SU-DHL-6 (cell line): ENCODE data around the gene FAM163B.

ENCODE experiments used
- H2AFZ ChIP-seq: fragments of 200-600 bp; sonication (generic); 2 replicates; pipeline ENCODE4 v1.6.1; 2014; ENCODE audit warnings: low read depth, mild to moderate bottlenecking, moderate library complexity, mixed read lengths, antibody characterized with exemption, low read length; ENCODE audit not compliant: severe bottlenecking
- H3F3A ChIP-seq: fragments of 200-600 bp; shearing (Covaris generic); 2 replicates; pipeline ENCODE4 v1.6.0; 2016; ENCODE audit warnings: antibody characterized with exemption, mild to moderate bottlenecking; ENCODE audit not compliant: insufficient read depth
- H3K27ac ChIP-seq: fragments of 200-600 bp; sonication (generic); 2 replicates; pipeline ENCODE4 v1.5.1; 2016; ENCODE audit warnings: low read depth, mild to moderate bottlenecking, low read length, moderate library complexity, mixed read lengths
- H3K27me3 ChIP-seq: fragments of 200-600 bp; sonication (generic), shearing (Covaris generic); 2 replicates; pipeline ENCODE4 v1.6.0; 2014; ENCODE audit warnings: mild to moderate bottlenecking, low read length
- H3K36me3 ChIP-seq: fragments of 200-600 bp; sonication (generic); 2 replicates; pipeline ENCODE4 v1.6.1; 2014; ENCODE audit warnings: mild to moderate bottlenecking, low read length, mixed read lengths
- H3K4me2 ChIP-seq: fragments of 300-600, 200-600 bp; shearing (Covaris generic), sonication (generic); 2 replicates; pipeline ENCODE4 v1.6.0; 2014; ENCODE audit warnings: low read length, low read depth, mild to moderate bottlenecking; ENCODE audit not compliant: poor library complexity, severe bottlenecking
- H3K4me3 ChIP-seq: fragments of 200-600 bp; sonication (generic); 2 replicates; pipeline ENCODE4 v1.5.1; 2014; ENCODE audit warnings: antibody characterized with exemption, low read length, mild to moderate bottlenecking, mixed read lengths; ENCODE audit not compliant: insufficient read depth, poor library complexity, severe bottlenecking
- H3K79me2 ChIP-seq: fragments of 200-600 bp; sonication (generic); 2 replicates; pipeline ENCODE4 v1.6.1; 2014; ENCODE audit warnings: mild to moderate bottlenecking, low read length, moderate library complexity; ENCODE audit not compliant: insufficient read depth
- H3K9ac ChIP-seq: fragments of 200-600 bp; sonication (generic); 2 replicates; pipeline ENCODE4 v1.7.0; 2014; ENCODE audit warnings: mild to moderate bottlenecking, low read length
- H3K9me2 ChIP-seq: fragments of 200-600 bp; sonication (generic); replicated peaks from 2 replicates; pipeline ENCODE4 v1.6.1; 2014; ENCODE audit warnings: low read length; ENCODE audit not compliant: insufficient read depth
- H3K9me3 ChIP-seq: fragments of 200-600 bp; sonication (generic); 2 replicates; pipeline ENCODE4 v1.6.1; 2014; ENCODE audit warnings: low read length, mixed read lengths; ENCODE audit not compliant: insufficient read depth
- H4K20me1 ChIP-seq: fragments of 200-600 bp; sonication (generic); 2 replicates; pipeline ENCODE4 v1.6.1; 2014; ENCODE audit warnings: low read depth, mild to moderate bottlenecking, antibody characterized with exemption, low read length, moderate library complexity, mixed read lengths
- CTCF ChIP-seq: fragments of 200-600 bp; sonication (generic); IDR thresholded peaks from one replicate; pipeline ENCODE4 v1.5.1; 2017; ENCODE audit warnings: antibody characterized with exemption, mild to moderate bottlenecking, low read length, moderate library complexity; ENCODE audit not compliant: insufficient read depth, poor library complexity, severe bottlenecking
- EZH2phosphoT487 ChIP-seq: fragments of 200-600 bp; sonication (generic), shearing (Covaris generic); conservative IDR thresholded peaks from 2 replicates; pipeline ENCODE4 v1.6.1; 2018; ENCODE audit warnings: mild to moderate bottlenecking, antibody characterized with exemption, low read length, moderate library complexity, mixed read lengths

The FAM163B gene

GRCh38 chr9:133650026-133650425 is 40.8 kb upstream of the FAM163B start:
- Histone ChIP-seq H2AFZ (no peak overlapping the region), H3K36me3 (no peaks in the 10 kb centered on the region), H3K9ac (no peak overlapping the region), H3K27ac (no peak overlapping the region), H3K4me3 (no peak overlapping the region), H3K9me2 (no peaks in the 10 kb centered on the region), H3K4me2 (no peak overlapping the region), H3K79me2 (no peaks in the 10 kb centered on the region), H3F3A (no peaks in the 10 kb centered on the region), H4K20me1 (no peaks in the 10 kb centered on the region), H3K27me3 (no peaks in the 10 kb centered on the region), H3K9me3 (no peaks in the 10 kb centered on the region)
- TF ChIP-seq CTCF: no peak
- no peak for TF ChIP-seq EZH2phosphoT487

- H3K4me2 ChIP-seq: no peak overlapping the region
- H3F3A ChIP-seq: no peaks in the 10 kb centered on the region
- no peak overlapping the region for H3K27ac ChIP-seq
- no peaks in the 10 kb centered on the region for H3K36me3 ChIP-seq
- H3K79me2 ChIP-seq: no peaks in the 10 kb centered on the region
- no peak overlapping the region for H3K4me3 ChIP-seq
- H3K9me2 ChIP-seq: no peaks in the 10 kb centered on the region
- TF ChIP-seq CTCF (no peak), EZH2phosphoT487 (no peak)
- no peaks in the 10 kb centered on the region for H3K9me3 ChIP-seq
- no peak overlapping the region for H3K9ac ChIP-seq
- H2AFZ ChIP-seq: no peak overlapping the region
- no peaks in the 10 kb centered on the region for H4K20me1 ChIP-seq
- no peaks in the 10 kb centered on the region for H3K27me3 ChIP-seq
These were observed 40.0 kb upstream of the FAM163B start for GRCh38 chr9:133649194-133649593.

- Histone ChIP-seq H3K9ac (no peak overlapping the region), H3K36me3 (no peaks in the 10 kb centered on the region), H3K9me2 (no peaks in the 10 kb centered on the region), H3K4me3 (no peak overlapping the region), H2AFZ (no peak overlapping the region), H3K27ac (no peak overlapping the region), H4K20me1 (no peaks in the 10 kb centered on the region), H3F3A (no peaks in the 10 kb centered on the region), H3K4me2 (no peak overlapping the region), H3K27me3 (no peaks in the 10 kb centered on the region), H3K79me2 (no peaks in the 10 kb centered on the region), H3K9me3 (no peaks in the 10 kb centered on the region)
- TF ChIP-seq CTCF: no peak
- TF ChIP-seq EZH2phosphoT487: no peak
These were observed 38.7 kb upstream of the FAM163B start for GRCh38 chr9:133647765-133648469.
